MCF 10A (cell line): ENCODE data around the gene GBP2. TPM values are rescaled to one million over a fixed set of nuclear protein-coding genes. Genes with fewer than 3 reads are reported as not detected.

Source experiments
- BruUV-seq: library from RNA; stranded (reverse); fragments of 400-500 nt; replicated peaks from 2 replicates; lab custom pipeline; 2021; lab: Mats Ljungman, UMichigan
- CTCF ChIA-PET: fragments of 300-600 bp; sonication (Branson Sonifier 250); formaldehyde crosslinking; extraction: SDS; loops from one replicate; lab custom pipeline; 2021; ENCODE audit warnings: antibody characterized with exemption, inconsistent platforms; lab: Yijun Ruan, JAX
- POLR2A ChIA-PET: fragments of 300-600, 350-650 bp; sonication (Branson Sonifier 250); formaldehyde crosslinking; extraction: SDS; loops from one replicate; lab custom pipeline; 2020; ENCODE audit warnings: antibody characterized with exemption, inconsistent platforms; lab: Yijun Ruan, JAX
- DNase-seq: peaks from one replicate; pipeline ENCODE4 v3.0.0-alpha.2; 2018; ENCODE audit not compliant: unreplicated experiment
- H3K27ac Mint-ChIP-seq: one replicate; pipeline ENCODE4 v1.8.0; 2022; ENCODE audit warnings: mild to moderate bottlenecking, low read depth, mixed read lengths; ENCODE audit not compliant: unreplicated experiment
- H3K27me3 Mint-ChIP-seq: one replicate; pipeline ENCODE4 v1.8.0; 2022; ENCODE audit warnings: mixed read lengths; ENCODE audit not compliant: insufficient read depth, unreplicated experiment
- H3K36me3 Mint-ChIP-seq: one replicate; pipeline ENCODE4 v1.8.0; 2022; ENCODE audit warnings: mild to moderate bottlenecking, moderate library complexity, mixed read lengths; ENCODE audit not compliant: insufficient read depth, unreplicated experiment
- H3K4me1 Mint-ChIP-seq: one replicate; pipeline ENCODE4 v1.8.0; 2022; ENCODE audit warnings: mixed read lengths; ENCODE audit not compliant: insufficient read depth, unreplicated experiment
- H3K4me3 Mint-ChIP-seq: one replicate; pipeline ENCODE4 v1.8.0; 2022; ENCODE audit warnings: mild to moderate bottlenecking, moderate library complexity, mixed read lengths; ENCODE audit not compliant: unreplicated experiment
- H3K9me3 Mint-ChIP-seq: one replicate; pipeline ENCODE4 v1.8.0; 2022; ENCODE audit warnings: mixed read lengths; ENCODE audit not compliant: unreplicated experiment
- intact Hi-C: fragments of 100-400 bp; cut with micrococcal nuclease; formaldehyde crosslinking; loops from 2 replicates; pipeline ENCODE4 v1.14.1; 2022
- total RNA-seq: library from RNA; stranded (reverse); gene quantifications from 2 replicates; pipeline ENCODE4 v1.2.3, GENCODE V29; 2022
- TF ChIP-seq, protein P1 (sequence below): fragments of 200-600 bp; IDR thresholded peaks from one replicate; pipeline ENCODE4 v1.8.0; 2022; ENCODE audit warnings: antibody characterized with exemption, mild to moderate bottlenecking; ENCODE audit not compliant: unreplicated experiment

GBP2 gene
- total RNA-seq, 1 experiment from 2014 or later = 2.2 TPM

DNA sequence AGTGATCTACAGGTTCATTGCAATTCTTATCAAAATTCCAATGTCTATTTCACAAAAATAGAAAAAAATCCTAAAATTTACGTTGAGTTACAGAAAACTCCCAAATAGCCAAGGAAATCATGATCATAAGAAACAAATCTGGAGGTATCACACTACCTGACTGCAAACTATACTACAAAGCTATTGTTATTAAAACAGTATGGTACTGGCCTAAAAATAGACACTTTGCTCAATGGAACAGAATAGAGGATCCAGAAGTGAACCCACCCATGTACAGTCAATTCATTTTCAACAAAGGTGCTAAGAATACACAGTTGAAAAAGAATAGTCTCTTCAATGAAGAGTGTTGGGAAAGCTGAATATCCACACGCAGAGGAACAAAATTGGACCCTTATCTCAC is 30.2 kb downstream of the GBP2 start:
- intact Hi-C loops = no loop called here
- H3K27me3 Mint-ChIP-seq = no peaks in the 10 kb centered on the region
- ChIA-PET CTCF (interaction anchor here (1.2 kb wide), 1 partner anchor 10 kb away, joined by 6 read pairs; no protein-coding TSS in a partner anchor), POLR2A (no interaction called here)
- TF ChIP-seq, protein P1, sequence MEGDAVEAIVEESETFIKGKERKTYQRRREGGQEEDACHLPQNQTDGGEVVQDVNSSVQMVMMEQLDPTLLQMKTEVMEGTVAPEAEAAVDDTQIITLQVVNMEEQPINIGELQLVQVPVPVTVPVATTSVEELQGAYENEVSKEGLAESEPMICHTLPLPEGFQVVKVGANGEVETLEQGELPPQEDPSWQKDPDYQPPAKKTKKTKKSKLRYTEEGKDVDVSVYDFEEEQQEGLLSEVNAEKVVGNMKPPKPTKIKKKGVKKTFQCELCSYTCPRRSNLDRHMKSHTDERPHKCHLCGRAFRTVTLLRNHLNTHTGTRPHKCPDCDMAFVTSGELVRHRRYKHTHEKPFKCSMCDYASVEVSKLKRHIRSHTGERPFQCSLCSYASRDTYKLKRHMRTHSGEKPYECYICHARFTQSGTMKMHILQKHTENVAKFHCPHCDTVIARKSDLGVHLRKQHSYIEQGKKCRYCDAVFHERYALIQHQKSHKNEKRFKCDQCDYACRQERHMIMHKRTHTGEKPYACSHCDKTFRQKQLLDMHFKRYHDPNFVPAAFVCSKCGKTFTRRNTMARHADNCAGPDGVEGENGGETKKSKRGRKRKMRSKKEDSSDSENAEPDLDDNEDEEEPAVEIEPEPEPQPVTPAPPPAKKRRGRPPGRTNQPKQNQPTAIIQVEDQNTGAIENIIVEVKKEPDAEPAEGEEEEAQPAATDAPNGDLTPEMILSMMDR = no peak
- H3K27ac Mint-ChIP-seq = no peak overlapping the region
- H3K4me1 Mint-ChIP-seq = no peaks in the 10 kb centered on the region
- peaks cover 7% of the 10 kb centered on the region for H3K9me3 Mint-ChIP-seq
- no TSS peak for BruUV-seq
- H3K36me3 Mint-ChIP-seq = no peaks in the 10 kb centered on the region
- DNase-seq = no peak
- no peak overlapping the region for H3K4me3 Mint-ChIP-seq

DNA sequence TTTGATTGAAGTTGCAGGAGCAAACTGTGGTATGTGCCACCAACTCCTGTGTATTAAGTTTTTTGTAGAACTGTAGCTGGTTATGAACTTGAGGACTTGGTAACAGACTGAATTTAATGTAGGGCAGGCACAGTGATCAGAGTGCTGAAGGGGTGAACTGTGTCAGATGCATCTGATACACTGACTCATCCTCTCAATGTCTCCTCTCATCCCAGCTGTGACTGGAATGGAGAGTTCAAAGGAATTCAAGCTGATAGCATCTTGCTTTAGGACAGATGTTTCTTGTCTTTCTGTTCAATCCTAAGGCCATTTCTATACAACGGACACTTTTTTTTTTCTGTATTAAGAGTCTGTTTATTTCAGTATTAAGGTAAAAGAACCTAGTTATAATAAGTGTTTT is 36.0 kb downstream of the GBP2 start:
- ChIA-PET CTCF (no interaction called here), POLR2A (no interaction called here)
- no peak for DNase-seq
- no peaks in the 10 kb centered on the region for H3K27me3 Mint-ChIP-seq
- no peaks in the 10 kb centered on the region for H3K4me1 Mint-ChIP-seq
- intact Hi-C loops = loop anchor here (5.0 kb wide), 1 partner anchor 108 kb away; no protein-coding TSS in a partner anchor
- no peaks in the 10 kb centered on the region for H3K36me3 Mint-ChIP-seq
- no peak overlapping the region for H3K27ac Mint-ChIP-seq
- TF ChIP-seq, protein P1 = no peak
- no TSS peak for BruUV-seq
- H3K4me3 Mint-ChIP-seq = no peak overlapping the region
- no peaks in the 10 kb centered on the region for H3K9me3 Mint-ChIP-seq

DNA sequence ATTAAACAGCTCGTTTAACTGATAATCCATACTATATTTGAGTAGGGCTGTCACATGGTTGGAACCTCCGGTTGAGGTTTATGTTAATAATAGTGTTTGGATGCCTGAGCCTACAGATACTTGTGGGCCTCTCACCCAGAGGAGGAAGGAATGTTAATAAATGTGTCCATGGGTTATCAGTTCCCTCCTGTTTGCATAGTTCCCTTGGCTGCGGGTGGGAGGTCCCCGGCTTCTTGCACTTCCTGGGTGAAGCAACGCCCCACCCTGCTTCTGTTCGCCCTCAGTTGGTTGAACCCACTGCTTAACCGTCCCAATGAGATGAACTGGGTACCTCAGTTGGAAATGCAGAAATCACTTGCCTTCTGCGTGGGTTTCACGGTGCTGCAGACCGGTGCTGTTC is 37.3 kb downstream of the GBP2 start:
- Mint-ChIP-seq H3K9me3 (no peaks in the 10 kb centered on the region), H3K4me1 (no peaks in the 10 kb centered on the region), H3K27ac (no peak overlapping the region), H3K4me3 (no peak overlapping the region), H3K36me3 (no peaks in the 10 kb centered on the region), H3K27me3 (no peaks in the 10 kb centered on the region)
- DNase-seq = no peak
- no TSS peak for BruUV-seq
- intact Hi-C loops = loop anchor here (5.0 kb wide), 1 partner anchor 106 kb away; no protein-coding TSS in a partner anchor
- POLR2A ChIA-PET = no interaction called here
- TF ChIP-seq, protein P1 = no peak
- CTCF ChIA-PET = interaction anchor here (1.2 to 1.5 kb wide), 2 partner anchors 270 to 273 kb away, joined by 5 read pairs; no protein-coding TSS in a partner anchor

DNA sequence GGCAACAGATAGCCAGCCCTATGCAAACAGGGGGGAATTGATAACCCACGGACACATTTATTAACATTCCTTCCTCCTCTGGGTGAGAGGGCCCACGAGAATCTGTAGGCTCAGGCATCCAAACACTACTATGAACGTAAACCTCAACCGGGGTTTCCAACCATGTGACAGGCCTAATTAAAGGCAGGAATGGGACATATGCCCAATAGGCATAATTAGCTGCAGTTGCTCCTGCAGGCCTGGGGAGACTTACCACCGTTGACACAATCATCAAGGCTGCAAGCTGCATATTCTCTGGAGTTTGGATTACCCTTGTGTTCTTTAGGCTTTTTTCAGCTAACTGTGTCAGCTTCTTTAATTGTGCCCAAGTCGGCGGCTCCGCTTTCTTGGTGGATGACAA is 38.7 kb downstream of the GBP2 start:
- no peak for DNase-seq
- intact Hi-C loops = loop anchor here (5.0 kb wide), 1 partner anchor 105 kb away; no protein-coding TSS in a partner anchor
- H3K9me3 Mint-ChIP-seq = no peaks in the 10 kb centered on the region
- ChIA-PET POLR2A (interaction anchor here (0.7 kb wide), 1 partner anchor 89 kb away, joined by 3 read pairs; no protein-coding TSS in a partner anchor), CTCF (interaction anchor here (0.6 to 1.5 kb wide), 4 partner anchors 80 to 369 kb away, joined by 4 to 5 read pairs (median 4); no protein-coding TSS in a partner anchor)
- H3K27me3 Mint-ChIP-seq = no peaks in the 10 kb centered on the region
- H3K4me1 Mint-ChIP-seq = no peaks in the 10 kb centered on the region
- no peak overlapping the region for H3K4me3 Mint-ChIP-seq
- BruUV-seq = no TSS peak
- TF ChIP-seq, protein P1 = no peak
- H3K27ac Mint-ChIP-seq = no peak overlapping the region
- H3K36me3 Mint-ChIP-seq = no peaks in the 10 kb centered on the region
